ENCODE measurements around the gene TRIM71. TPM values are rescaled to one million over a fixed set of nuclear protein-coding genes. Genes with fewer than 3 reads are reported as not detected.
A peak's percentile ranks its signal among the peaks of the same experiment; 100 is the strongest.

Gene TRIM71
- total and polyA plus RNA-seq, 2 of the 13 experiments (the other 11 are each of a cell fraction or from before 2014, with no cell fraction given), result 21.7 to 76.9 TPM

DNA sequence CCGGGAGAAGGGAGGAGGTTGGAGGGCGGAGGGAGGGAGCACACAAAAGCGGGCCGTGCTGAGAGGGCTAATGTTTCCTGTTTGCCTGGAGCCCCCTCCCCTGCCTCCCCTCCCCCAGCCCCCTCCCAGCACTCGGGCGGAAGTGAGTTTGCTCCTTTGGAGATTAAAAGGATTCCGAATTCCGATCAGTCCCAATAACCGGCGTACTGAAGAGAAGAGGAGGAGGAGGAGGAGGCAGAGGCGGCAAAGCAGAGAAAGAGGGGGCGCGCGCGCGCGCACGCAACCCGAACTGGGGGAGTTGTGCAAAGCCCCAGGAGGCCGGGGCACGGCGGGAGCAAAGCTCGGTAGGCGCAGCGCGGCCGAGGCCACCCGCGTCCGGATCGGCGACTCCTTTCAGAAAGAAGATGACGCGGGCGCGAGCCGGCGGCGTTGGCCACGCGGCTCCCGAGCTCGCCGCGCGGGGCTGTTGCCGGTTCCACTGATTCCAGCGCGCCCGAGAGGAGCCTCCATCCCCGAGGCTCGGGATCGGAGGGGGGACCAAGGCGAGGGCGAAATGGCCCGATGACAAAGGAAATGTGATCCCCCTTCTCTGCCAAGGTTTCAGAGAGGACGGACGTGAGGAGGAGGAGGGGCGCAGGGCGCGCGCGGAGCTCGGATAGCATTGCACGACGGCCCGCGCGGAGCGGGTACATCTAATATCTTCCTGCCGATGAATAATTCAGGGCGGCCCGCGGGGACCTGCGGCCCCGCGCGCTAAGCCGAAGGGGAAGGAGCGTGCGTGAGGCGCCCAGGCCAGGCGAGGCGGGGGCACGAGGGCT, 1.1 kb upstream of the TRIM71 start (continued):
- TF ChIP-seq HIVEP1 (CRISPR knock-in tag; IDR thresholded peaks at IDR 0.05), result no peak; the same call in 1 of the 2 replicates
- TF ChIP-seq, protein P1, sequence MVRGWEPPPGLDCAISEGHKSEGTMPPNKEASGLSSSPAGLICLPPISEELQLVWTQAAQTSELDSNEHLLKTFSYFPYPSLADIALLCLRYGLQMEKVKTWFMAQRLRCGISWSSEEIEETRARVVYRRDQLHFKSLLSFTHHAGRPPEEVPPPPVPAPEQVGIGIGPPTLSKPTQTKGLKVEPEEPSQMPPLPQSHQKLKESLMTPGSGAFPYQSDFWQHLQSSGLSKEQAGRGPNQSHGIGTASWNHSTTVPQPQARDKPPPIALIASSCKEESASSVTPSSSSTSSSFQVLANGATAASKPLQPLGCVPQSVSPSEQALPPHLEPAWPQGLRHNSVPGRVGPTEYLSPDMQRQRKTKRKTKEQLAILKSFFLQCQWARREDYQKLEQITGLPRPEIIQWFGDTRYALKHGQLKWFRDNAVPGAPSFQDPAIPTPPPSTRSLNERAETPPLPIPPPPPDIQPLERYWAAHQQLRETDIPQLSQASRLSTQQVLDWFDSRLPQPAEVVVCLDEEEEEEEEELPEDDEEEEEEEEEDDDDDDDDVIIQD (CRISPR knock-in tag; IDR thresholded peaks at IDR 0.05; ENCODE audit: low read depth), result no peak
- TF ChIP-seq ZNF367 (CRISPR knock-in tag; IDR thresholded peaks at IDR 0.05; ENCODE audit: borderline replicate concordance), result no peak
- no peak for TF ChIP-seq ZNF205 (CRISPR knock-in tag; IDR thresholded peaks at IDR 0.05)
- peak; percentile 56; the same call in 1 of the 2 replicates for TF ChIP-seq ZSCAN29 (CRISPR knock-in tag; conservative IDR thresholded peaks at IDR 0.05)
- TF ChIP-seq ZNF121 (CRISPR knock-in tag; IDR thresholded peaks at IDR 0.05), result no peak
- TF ChIP-seq RBFOX2 (IDR thresholded peaks at IDR 0.05; ENCODE audit: low read depth, low read length), result peak; percentile 97
- no peak for TF ChIP-seq ZFP1 (CRISPR knock-in tag; IDR thresholded peaks at IDR 0.05)
- no peak for TF ChIP-seq ATM (IDR thresholded peaks at IDR 0.05; ENCODE audit: borderline replicate concordance)
- peak; percentile 36; the same call in 1 of the 2 replicates for TF ChIP-seq ZIK1 (CRISPR knock-in tag; IDR thresholded peaks at IDR 0.05; ENCODE audit: borderline replicate concordance, low read depth)
- TF ChIP-seq ZNF746 (CRISPR knock-in tag; IDR thresholded peaks at IDR 0.05), result no peak; the same call in 1 of the 2 replicates
- no peak for TF ChIP-seq ZNF10 (CRISPR knock-in tag; IDR thresholded peaks at IDR 0.05; ENCODE audit: borderline replicate concordance, low read depth)
- TF ChIP-seq, protein P2, sequence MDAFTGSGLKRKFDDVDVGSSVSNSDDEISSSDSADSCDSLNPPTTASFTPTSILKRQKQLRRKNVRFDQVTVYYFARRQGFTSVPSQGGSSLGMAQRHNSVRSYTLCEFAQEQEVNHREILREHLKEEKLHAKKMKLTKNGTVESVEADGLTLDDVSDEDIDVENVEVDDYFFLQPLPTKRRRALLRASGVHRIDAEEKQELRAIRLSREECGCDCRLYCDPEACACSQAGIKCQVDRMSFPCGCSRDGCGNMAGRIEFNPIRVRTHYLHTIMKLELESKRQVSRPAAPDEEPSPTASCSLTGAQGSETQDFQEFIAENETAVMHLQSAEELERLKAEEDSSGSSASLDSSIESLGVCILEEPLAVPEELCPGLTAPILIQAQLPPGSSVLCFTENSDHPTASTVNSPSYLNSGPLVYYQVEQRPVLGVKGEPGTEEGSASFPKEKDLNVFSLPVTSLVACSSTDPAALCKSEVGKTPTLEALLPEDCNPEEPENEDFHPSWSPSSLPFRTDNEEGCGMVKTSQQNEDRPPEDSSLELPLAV (CRISPR knock-in tag; conservative IDR thresholded peaks at IDR 0.05; ENCODE audit: low read depth), result no peak
- no peak for TF ChIP-seq RORA (CRISPR knock-in tag; IDR thresholded peaks at IDR 0.05)
- TF ChIP-seq, protein P3, sequence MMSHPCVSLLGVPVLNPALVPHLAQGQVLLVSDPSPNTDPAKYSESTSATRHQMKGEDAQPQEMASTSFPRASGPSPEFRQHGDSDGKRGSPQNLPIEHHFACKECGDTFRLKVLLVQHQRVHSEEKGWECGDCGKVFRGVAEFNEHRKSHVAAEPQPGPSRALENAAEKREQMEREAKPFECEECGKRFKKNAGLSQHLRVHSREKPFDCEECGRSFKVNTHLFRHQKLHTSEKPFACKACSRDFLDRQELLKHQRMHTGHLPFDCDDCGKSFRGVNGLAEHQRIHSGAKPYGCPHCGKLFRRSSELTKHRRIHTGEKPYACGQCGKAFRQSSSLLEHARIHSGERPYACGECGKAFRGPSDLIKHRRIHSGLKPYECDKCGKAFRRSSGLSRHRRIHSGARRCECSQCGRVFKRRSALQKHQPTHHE (CRISPR knock-in tag; IDR thresholded peaks at IDR 0.05; ENCODE audit: borderline replicate concordance), result no peak
- TF ChIP-seq, protein P4, sequence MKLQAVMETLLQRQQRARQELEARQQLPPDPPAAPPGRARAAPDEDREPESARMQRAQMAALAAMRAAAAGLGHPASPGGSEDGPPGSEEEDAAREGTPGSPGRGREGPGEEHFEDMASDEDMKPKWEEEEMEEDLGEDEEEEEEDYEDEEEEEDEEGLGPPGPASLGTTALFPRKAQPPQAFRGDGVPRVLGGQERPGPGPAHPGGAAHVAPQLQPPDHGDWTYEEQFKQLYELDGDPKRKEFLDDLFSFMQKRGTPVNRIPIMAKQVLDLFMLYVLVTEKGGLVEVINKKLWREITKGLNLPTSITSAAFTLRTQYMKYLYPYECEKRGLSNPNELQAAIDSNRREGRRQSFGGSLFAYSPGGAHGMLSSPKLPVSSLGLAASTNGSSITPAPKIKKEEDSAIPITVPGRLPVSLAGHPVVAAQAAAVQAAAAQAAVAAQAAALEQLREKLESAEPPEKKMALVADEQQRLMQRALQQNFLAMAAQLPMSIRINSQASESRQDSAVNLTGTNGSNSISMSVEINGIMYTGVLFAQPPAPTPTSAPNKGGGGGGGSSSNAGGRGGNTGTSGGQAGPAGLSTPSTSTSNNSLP (IDR thresholded peaks at IDR 0.05; ENCODE audit: low read depth, low read length), result peak; percentile 50; the same call in 1 of the 2 replicates
- TF ChIP-seq POLR2AphosphoS2 (IDR thresholded peaks at IDR 0.05; ENCODE audit: low read depth, low read length), result no peak
- TF ChIP-seq HOXD1 (CRISPR knock-in tag; IDR thresholded peaks at IDR 0.05), result no peak
- TF ChIP-seq POLR2AphosphoS5 (IDR thresholded peaks at IDR 0.05; ENCODE audit: low read depth, low read length), result peak; percentile 91
- TF ChIP-seq NCOA2 (CRISPR knock-in tag; IDR thresholded peaks at IDR 0.05), result peak; percentile 59; the same call in 1 of the 2 replicates
- 0 out of 2 replicates have a peak, but pooled peaks have one; percentile 68 for TF ChIP-seq ZNF235 (CRISPR knock-in tag; IDR thresholded peaks at IDR 0.05; ENCODE audit: borderline replicate concordance)
- TF ChIP-seq HNRNPH1 (optimal IDR thresholded peaks at IDR 0.05; ENCODE audit: low read depth, low read length), result no peak
- TF ChIP-seq ZNF674 (CRISPR knock-in tag; IDR thresholded peaks at IDR 0.05; ENCODE audit: low read depth), result 0 out of 2 replicates have a peak, but pooled peaks have one; percentile 50
- TF ChIP-seq ZNF547 (CRISPR knock-in tag; IDR thresholded peaks at IDR 0.05), result 0 out of 2 replicates have a peak, but pooled peaks have one; percentile 44
- no peak for TF ChIP-seq NR2C2 (CRISPR knock-in tag; IDR thresholded peaks at IDR 0.05; ENCODE audit: borderline replicate concordance)

Data from HepG2 (cell line).